Measurements from ENCODE around the gene AGAP9. TPM values are rescaled to one million over a fixed set of nuclear protein-coding genes. Genes with fewer than 3 reads are reported as not detected.

AGAP9 gene
- total RNA-seq, 1 experiment from 2014 or later: 8.4 TPM

DNA sequence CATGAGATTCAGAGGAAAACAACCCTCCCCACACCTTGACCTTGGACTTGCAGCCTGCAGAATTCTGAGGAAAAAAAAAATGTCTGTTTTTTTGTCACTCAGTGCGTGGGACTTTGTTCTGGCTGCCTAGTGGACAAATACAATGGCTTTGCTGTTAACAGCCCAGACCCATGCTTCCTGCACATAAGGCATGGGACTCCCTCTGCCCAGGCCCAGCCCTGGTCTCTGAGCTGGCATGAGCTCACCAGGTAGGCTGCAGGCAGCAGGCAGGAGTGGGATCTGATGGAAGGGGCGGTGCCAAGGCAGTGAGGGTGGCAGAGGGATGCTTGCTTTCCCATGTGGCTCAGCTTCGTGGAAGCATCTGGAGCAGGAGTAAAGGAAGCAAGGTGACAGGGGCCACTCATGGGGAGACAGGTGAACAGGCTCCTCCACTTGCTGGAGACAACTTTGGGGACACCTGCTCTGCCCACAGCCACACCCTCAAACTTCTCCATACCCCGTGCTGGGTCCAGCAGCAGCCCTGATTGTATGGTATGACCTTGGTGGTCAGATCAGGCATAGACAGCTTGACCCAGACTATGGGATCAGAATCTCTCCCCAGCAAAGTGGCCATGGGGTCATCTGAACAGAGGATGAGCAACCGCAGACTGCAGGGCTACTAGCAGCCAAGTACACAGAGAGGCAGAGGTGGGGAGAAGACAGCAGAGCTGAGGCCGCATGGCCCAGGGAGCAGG is 66.5 kb downstream of the AGAP9 start:
- no peaks in the 10 kb centered on the region for H3K9me3 Mint-ChIP-seq
- ChIA-PET POLR2A (no interaction called here), CTCF (no interaction called here)
- no peaks in the 10 kb centered on the region for H3K36me3 Mint-ChIP-seq
- H3K27me3 Mint-ChIP-seq (ENCODE audit: low read depth): no peaks in the 10 kb centered on the region
- ATAC-seq (no peak), DNase-seq (ENCODE audit: low spot score) (no peak)
- H3K4me1 Mint-ChIP-seq: peaks cover 7% of the 10 kb centered on the region
- no peak overlapping the region for H3K27ac Mint-ChIP-seq
- TF ChIP-seq, protein P1, sequence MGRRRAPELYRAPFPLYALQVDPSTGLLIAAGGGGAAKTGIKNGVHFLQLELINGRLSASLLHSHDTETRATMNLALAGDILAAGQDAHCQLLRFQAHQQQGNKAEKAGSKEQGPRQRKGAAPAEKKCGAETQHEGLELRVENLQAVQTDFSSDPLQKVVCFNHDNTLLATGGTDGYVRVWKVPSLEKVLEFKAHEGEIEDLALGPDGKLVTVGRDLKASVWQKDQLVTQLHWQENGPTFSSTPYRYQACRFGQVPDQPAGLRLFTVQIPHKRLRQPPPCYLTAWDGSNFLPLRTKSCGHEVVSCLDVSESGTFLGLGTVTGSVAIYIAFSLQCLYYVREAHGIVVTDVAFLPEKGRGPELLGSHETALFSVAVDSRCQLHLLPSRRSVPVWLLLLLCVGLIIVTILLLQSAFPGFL (CRISPR knock-in tag; IDR thresholded peaks at IDR 0.05; ENCODE audit: borderline replicate concordance): no peak
- no peak for TF ChIP-seq ETV6 (CRISPR knock-in tag; IDR thresholded peaks at IDR 0.05)
- TF ChIP-seq FOXJ3 (CRISPR knock-in tag; IDR thresholded peaks at IDR 0.05; ENCODE audit: borderline replicate concordance): no peak
- no peak for TF ChIP-seq NFE2L1 (CRISPR knock-in tag; IDR thresholded peaks at IDR 0.05)
- TF ChIP-seq, protein P2, sequence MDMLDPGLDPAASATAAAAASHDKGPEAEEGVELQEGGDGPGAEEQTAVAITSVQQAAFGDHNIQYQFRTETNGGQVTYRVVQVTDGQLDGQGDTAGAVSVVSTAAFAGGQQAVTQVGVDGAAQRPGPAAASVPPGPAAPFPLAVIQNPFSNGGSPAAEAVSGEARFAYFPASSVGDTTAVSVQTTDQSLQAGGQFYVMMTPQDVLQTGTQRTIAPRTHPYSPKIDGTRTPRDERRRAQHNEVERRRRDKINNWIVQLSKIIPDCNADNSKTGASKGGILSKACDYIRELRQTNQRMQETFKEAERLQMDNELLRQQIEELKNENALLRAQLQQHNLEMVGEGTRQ (CRISPR knock-in tag; IDR thresholded peaks at IDR 0.05): no peak
- TF ChIP-seq TCF7 (CRISPR knock-in tag; IDR thresholded peaks at IDR 0.05; ENCODE audit: low read depth): no peak
- TF ChIP-seq, protein P3, sequence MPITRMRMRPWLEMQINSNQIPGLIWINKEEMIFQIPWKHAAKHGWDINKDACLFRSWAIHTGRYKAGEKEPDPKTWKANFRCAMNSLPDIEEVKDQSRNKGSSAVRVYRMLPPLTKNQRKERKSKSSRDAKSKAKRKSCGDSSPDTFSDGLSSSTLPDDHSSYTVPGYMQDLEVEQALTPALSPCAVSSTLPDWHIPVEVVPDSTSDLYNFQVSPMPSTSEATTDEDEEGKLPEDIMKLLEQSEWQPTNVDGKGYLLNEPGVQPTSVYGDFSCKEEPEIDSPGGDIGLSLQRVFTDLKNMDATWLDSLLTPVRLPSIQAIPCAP (CRISPR knock-in tag; IDR thresholded peaks at IDR 0.05): no peak
- no peak for TF ChIP-seq JUN (CRISPR knock-in tag; IDR thresholded peaks at IDR 0.05)
- no peak for TF ChIP-seq ZNF396 (CRISPR knock-in tag; IDR thresholded peaks at IDR 0.05; ENCODE audit: borderline replicate concordance)
- TF ChIP-seq, protein P4, sequence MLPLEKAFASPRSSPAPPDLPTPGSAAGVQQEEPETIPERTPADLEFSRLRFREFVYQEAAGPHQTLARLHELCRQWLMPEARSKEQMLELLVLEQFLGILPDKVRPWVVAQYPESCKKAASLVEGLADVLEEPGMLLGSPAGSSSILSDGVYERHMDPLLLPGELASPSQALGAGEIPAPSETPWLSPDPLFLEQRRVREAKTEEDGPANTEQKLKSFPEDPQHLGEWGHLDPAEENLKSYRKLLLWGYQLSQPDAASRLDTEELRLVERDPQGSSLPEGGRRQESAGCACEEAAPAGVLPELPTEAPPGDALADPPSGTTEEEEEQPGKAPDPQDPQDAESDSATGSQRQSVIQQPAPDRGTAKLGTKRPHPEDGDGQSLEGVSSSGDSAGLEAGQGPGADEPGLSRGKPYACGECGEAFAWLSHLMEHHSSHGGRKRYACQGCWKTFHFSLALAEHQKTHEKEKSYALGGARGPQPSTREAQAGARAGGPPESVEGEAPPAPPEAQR (CRISPR knock-in tag; IDR thresholded peaks at IDR 0.05): no peak
- TF ChIP-seq, protein P5, sequence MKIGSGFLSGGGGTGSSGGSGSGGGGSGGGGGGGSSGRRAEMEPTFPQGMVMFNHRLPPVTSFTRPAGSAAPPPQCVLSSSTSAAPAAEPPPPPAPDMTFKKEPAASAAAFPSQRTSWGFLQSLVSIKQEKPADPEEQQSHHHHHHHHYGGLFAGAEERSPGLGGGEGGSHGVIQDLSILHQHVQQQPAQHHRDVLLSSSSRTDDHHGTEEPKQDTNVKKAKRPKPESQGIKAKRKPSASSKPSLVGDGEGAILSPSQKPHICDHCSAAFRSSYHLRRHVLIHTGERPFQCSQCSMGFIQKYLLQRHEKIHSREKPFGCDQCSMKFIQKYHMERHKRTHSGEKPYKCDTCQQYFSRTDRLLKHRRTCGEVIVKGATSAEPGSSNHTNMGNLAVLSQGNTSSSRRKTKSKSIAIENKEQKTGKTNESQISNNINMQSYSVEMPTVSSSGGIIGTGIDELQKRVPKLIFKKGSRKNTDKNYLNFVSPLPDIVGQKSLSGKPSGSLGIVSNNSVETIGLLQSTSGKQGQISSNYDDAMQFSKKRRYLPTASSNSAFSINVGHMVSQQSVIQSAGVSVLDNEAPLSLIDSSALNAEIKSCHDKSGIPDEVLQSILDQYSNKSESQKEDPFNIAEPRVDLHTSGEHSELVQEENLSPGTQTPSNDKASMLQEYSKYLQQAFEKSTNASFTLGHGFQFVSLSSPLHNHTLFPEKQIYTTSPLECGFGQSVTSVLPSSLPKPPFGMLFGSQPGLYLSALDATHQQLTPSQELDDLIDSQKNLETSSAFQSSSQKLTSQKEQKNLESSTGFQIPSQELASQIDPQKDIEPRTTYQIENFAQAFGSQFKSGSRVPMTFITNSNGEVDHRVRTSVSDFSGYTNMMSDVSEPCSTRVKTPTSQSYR (CRISPR knock-in tag; IDR thresholded peaks at IDR 0.05): no peak
- TF ChIP-seq ZNF423 (CRISPR knock-in tag; IDR thresholded peaks at IDR 0.05): no peak
- TF ChIP-seq, protein P6, sequence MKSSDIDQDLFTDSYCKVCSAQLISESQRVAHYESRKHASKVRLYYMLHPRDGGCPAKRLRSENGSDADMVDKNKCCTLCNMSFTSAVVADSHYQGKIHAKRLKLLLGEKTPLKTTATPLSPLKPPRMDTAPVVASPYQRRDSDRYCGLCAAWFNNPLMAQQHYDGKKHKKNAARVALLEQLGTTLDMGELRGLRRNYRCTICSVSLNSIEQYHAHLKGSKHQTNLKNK (CRISPR knock-in tag; IDR thresholded peaks at IDR 0.05): no peak
- TF ChIP-seq, protein P7, sequence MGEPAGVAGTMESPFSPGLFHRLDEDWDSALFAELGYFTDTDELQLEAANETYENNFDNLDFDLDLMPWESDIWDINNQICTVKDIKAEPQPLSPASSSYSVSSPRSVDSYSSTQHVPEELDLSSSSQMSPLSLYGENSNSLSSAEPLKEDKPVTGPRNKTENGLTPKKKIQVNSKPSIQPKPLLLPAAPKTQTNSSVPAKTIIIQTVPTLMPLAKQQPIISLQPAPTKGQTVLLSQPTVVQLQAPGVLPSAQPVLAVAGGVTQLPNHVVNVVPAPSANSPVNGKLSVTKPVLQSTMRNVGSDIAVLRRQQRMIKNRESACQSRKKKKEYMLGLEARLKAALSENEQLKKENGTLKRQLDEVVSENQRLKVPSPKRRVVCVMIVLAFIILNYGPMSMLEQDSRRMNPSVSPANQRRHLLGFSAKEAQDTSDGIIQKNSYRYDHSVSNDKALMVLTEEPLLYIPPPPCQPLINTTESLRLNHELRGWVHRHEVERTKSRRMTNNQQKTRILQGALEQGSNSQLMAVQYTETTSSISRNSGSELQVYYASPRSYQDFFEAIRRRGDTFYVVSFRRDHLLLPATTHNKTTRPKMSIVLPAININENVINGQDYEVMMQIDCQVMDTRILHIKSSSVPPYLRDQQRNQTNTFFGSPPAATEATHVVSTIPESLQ (CRISPR knock-in tag; IDR thresholded peaks at IDR 0.05): no peak
- no peak for TF ChIP-seq ZNF121 (CRISPR knock-in tag; IDR thresholded peaks at IDR 0.05)
- TF ChIP-seq, protein P8, sequence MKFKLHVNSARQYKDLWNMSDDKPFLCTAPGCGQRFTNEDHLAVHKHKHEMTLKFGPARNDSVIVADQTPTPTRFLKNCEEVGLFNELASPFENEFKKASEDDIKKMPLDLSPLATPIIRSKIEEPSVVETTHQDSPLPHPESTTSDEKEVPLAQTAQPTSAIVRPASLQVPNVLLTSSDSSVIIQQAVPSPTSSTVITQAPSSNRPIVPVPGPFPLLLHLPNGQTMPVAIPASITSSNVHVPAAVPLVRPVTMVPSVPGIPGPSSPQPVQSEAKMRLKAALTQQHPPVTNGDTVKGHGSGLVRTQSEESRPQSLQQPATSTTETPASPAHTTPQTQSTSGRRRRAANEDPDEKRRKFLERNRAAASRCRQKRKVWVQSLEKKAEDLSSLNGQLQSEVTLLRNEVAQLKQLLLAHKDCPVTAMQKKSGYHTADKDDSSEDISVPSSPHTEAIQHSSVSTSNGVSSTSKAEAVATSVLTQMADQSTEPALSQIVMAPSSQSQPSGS (CRISPR knock-in tag; IDR thresholded peaks at IDR 0.05; ENCODE audit: borderline replicate concordance, low read depth): no peak
- no peak overlapping the region for H3K4me3 Mint-ChIP-seq

Data from WTC11 (cell line).